ENCODE data around the gene PARP9.

DNA sequence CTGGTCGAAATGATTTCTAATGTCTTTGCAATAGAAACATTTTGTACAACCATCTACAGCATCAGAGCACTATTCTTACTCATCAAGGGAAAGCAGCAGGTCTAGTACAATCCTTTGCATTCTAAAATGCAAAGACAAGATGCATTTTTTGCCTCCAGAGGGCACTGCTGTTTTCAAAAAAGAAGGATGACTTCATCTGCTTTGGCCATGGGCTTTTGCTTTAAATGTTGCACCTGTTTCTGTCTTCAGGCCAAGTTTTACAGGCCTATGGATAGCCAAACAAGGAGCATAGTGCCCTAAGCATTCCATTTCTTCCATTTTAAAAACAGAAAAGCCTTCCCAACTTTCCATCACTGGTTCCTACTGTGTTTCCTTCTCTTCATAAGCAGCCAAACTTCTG lies 3.4 kb downstream of the PARP9 start:
- TF ChIP-seq ARNT (IDR thresholded peaks at IDR 0.05): no peak
- no peak for TF ChIP-seq ELF4 (IDR thresholded peaks at IDR 0.05)
- TF ChIP-seq FOXA1 (IDR thresholded peaks at IDR 0.05): no peak
- TF ChIP-seq ZNF384 (IDR thresholded peaks at IDR 0.05): no peak
- no peak for TF ChIP-seq SP1 (IDR thresholded peaks at IDR 0.05)
- no peak for TF ChIP-seq FOXM1 (IDR thresholded peaks at IDR 0.05; ENCODE audit: borderline replicate concordance)

Data from HEK293T (cell line).